Measurements from ENCODE around the gene NDP.

Gene NDP

DNA sequence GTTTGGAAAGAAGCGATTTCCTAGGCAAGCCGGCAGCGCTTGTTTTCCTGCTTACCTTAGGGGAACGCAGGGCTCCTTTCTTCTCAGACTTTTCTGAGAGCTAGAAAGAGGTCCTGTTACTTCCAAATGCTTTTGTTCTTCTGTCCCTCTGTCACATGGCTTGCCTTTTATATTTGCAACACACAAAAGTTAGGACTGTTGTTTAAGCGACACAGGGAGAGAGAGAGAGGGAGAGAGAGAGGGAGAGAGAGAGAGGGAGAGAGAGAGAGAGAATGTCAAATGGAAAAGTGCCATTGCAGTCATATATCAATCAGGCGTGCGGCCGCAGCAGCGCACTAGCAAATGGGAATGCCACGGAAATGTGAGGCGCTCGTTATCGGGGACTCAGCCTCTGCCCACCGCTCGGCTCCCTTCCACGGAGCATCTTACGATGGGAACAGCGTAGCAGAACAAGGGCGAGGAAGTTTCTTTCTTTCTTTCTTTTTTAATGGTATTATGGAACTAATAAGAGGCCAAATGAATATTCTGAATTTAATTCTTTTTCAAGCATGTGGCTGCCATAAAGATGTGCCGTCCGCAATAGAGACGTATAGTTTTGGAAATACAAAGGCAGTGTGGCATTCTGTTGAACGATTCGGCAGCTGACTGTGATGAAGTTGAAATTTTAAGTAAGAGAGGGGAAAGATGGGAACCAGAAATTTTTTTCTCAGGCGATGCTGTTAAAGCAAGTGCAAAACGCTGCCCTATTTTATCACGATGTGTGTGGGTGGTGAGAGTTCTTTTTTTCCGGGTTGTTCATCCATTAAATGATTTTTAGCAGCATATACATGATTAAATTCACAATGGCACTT lies at the start of gene NDP:
Gene NDP, minus strand, starts transcription at position 142 of the 851 bp plus-strand sequence. CDS start 14,745 bp downstream, outside the sequence.
- no peak for DNase-seq

DNA sequence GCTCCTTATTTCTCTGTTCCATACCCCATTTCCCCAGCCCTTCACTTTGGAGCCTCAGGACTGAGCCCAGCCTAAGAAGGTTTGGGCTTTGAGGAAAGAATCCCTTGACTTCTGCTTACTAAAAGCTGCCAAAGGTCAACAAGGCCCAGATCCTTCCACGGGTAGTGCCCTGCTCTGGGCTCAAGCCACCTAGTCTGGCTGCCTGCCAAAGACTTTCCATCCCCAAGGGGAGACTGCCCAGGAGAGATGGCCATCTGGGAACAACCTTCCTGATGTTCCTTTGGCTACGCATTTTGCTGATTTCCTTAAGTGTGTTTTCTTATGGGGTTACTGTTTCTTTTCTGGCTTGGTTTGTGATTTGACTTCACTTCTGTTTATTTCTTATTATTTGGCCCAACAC lies 49.8 kb upstream of the NDP start:
- DNase-seq: no peak

DNA sequence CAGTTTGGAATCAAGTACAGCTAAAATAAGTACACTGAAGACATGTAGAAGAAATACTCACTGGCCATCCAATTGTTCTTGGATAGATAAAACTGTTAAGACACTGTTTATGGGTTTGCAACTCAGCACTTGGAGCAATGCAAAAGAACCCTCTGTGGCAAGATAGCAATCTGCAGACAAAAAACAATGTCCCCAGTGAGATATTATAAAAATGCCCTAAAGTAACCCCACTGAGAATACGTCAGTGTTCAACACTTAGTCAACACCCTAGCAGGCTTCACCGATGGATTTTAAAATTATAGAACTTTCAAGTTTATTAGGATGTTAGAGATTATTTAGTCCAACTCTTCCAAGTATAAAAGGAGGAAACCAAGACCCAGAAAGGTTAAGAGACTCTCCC lies 47.5 kb upstream of the NDP start:
- DNase-seq: no peak

GRCh38 chrX:44019911-44020310 lies 46.7 kb upstream of the NDP start:
- DNase-seq: no peak

DNA sequence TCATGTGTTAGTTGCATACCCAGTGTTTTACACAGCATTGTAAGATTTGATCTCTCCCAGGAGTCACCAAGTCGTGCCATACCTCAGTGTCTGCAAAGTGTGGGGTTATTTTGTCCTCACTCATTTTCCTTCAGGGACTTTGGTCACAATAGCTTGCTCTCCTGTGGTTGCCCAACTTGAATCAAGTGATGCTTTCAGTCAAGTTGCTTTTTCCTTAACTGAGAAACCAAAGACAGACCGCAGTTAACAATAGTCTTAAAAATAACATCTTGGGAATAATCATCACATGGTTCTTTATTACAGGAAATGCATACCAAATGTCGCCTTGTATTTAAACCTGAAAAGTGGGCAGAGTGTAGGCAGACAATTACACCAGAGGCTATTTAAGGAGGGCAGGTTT lies 44.5 kb upstream of the NDP start:
- no peak for DNase-seq

- no peak for DNase-seq
Measured at GRCh38 chrX:44016906-44017305, 43.7 kb upstream of the NDP start.

DNA sequence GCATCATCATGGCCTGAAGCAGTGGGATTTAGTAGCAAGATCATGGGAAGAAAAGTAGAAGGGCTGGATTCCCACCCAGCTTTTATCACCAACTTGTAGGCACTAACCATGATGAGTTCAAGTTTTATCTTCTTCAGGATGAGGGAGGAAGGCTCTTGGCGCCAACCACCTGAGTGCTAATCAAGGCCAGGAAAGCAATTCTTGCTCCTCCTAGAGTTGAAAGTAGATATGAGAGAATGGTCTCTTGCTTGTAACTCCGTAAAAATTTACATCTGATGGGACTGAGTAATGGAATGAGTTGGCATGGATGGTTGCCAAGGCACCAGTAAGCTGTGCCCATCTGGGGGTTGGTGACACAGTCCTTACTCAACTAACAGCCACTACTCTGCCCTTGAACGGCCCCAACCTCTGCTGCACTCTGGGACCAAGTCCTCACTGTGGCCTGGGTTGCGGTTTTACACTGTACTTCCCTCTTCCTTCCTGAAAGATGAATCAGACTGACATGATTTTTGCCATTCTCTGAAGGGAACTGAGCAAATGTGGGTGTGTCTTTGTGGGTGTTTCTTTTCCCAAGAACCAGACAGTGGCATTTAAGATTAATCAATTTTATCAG lies 39.4 kb upstream of the NDP start:
- DNase-seq: peak; percentile 74

- DNase-seq: no peak
Measured at GRCh38 chrX:44011506-44011905, 38.3 kb upstream of the NDP start.

DNA sequence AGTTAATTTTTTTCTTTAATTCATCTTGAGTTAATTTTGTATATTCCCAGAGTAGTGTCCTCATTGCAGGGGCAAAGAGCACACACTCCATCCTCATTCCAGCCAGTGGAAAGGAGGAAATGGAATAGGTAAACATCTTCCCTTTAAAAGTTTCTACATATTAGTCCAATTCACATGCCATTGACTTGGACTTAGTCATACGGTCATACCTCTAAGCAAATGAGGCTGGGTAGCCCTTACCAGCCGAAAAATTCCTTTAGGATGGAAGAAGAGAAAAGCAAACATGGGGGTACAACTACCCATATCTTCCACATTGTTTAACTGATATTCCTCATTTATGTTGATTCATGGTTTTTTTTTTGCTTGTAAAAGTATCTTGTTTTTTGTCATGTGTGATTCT lies 37.4 kb upstream of the NDP start:
- no peak for DNase-seq

DNA sequence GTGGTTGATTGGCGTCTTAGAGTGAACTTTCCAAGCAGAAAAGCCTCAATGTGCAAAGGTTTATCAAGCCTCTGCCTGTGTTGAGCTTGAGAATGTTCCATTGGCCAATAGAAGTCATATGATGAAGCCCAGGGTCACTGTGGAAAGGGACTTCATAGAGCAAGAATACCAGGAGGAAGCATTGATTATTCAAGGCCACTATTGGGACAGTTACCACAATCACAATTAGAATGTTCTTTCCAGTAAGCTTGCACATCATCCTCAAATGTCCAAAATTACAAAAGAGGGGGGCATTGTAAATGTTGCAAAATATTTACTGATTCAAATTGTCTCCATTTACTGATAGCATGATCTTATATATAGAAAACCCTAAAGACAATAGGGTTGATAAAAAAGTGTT lies 32.9 kb upstream of the NDP start:
- DNase-seq: no peak

DNA sequence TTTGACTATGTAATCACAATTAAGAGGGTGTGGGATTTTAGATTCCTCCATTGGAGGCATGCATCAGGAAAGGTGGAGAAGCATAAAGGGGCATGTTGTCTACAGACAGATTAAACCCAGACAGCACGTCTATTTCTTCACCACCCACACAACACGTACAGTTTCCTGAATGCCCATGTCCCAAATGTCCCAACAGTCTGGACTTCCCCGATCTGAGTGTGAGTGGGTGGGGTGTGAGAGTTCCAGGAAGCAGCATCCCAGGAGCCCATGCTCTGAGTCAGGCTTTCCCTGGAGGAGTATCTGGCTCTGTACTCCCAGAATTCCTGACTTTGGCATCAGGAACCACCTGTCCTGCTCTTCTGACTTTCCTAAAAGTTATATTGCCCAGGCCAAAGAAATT lies 30.8 kb upstream of the NDP start:
- DNase-seq: no peak

DNA sequence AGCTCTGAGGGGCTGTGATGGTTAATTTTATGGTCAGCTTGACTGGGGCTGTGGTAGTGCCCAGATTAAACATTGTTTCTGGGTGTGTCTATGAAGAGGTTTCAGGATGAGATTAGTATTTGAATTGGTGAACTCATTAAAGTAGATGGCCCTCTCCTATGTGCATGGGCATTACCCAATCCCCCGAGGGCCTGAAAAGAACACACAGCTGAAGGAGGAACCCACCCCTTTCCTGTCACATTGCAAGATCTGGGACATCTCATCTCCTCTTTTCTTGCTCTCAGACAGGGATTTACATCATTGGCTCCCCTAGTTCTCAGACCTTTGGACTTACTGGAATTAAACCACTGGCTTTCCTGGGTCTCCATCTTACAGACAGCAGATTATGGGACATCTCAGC lies 29.4 kb upstream of the NDP start:
- no peak for DNase-seq

DNA sequence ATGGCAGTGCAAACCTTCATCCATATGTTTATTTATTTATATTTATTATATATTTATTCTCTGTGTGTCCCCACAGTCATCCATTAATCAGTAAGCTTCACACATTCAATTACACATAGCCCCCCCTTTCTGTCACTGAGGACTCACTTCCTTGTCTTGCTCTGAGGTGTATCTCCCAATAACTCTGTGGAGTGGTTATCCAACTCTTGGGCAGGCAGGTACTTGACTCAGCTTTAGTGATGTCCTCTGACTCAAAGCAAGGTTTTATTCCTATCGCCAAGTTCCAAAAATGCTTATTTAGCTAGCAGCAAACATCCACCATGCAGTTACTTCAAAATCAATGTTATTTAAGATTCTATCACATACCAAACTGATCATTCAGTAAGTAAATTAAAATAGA lies 25.2 kb upstream of the NDP start:
- no peak for DNase-seq

DNA sequence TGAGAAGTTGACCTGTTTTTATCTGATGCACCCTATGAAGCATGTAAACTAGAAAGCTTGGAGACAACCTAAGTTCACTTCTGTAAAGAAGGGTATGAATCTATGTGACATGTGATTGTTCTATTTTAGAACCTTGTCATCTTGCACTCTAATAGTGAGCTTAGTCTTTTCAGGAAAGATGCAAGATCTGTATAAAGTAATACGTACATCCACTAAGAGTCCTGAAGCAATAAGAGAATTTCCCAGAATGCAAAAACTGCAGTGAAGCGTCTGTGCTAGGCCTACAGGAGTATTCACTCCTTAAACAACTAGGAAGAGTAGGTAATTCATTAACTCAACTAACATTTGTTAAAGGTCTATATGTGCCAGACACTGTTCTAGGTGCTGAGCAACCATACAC lies 23.3 kb upstream of the NDP start:
- DNase-seq: no peak

- DNase-seq: no peak
Measured at GRCh38 chrX:43986083-43986482, 12.9 kb upstream of the NDP start.

- DNase-seq: no peak
Measured at GRCh38 chrX:43985511-43985910, 12.3 kb upstream of the NDP start.

DNA sequence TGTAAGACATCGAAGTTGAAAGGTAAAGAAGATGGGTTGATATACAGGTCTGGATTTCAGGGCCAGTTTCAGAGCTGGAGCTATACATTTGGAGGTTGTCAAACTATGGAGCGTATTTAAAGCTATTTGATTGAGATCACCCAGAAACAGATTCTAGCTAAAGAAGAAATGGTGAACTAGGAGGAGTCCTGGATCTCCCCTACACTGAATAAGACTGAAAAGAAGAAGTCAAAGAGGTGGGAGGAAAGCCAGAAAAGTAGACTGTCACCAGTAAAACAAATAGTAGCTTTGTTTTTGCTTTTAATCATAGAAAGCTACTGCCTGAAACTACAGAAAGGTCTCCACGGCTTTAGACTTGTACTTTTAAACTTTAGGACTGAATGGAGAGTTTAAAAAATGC lies 5.0 kb upstream of the NDP start:
- DNase-seq: no peak

DNA sequence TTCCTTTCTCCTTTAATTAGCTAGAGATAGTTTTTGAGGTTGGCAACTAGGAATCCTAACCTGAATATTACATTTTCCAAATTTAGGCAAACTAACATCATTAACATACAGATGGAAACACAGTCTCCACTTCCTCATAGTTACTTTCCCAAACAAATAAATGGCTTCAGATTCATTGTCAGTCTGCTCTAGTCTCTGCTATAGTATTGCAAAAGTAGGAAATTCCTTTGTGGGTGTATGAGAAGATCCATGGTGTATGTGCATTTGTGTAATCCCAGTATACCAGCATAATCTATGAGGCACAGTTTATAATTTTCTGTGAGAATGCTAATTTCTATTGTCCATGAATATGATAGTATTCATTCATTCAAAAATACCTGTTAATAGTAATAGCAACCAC lies 3.0 kb upstream of the NDP start:
- DNase-seq: no peak

- no peak for DNase-seq
Measured at GRCh38 chrX:43975796-43976195, 2.6 kb upstream of the NDP start.

DNA sequence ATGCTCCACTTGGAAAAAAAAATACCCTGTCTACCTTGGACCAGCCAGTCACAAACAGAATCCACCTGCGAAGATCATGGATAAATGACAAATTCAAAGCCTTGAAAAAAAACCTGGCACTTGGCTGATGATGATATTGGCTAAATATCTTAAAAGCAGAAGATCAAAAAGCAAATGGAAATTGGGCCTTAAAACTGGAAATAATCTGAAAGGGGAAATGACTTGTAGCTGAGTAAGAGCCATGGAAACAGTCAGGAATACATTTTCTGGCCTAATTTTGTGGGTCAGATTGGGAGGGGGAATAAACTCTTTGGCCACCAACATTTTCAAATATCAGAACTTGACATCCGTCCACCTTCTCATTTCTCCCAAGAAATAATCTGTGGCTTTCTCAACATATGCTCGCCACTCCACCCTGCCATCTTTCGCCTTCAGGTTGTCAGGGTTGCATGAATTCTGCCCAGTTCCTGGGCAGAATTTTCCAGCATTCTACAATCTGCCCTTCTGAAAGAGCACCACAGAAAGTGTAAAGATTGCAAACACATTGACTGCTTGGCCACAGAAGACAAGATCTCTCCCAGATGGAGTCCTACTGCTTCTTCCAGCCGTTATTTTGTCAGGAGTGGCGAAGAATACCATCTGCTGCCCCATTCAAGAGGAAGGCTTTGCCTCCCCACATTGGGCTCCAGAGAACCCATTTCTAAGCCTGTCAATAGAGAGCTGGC lies 1.7 kb upstream of the NDP start:
- no peak for DNase-seq

GRCh38 chrX:43974100-43974475 lies 898 bp upstream of the NDP start:
- no peak for DNase-seq

GRCh38 chrX:43971966-43972961 lies 926 bp downstream of the NDP start:
- no peak for DNase-seq

DNA sequence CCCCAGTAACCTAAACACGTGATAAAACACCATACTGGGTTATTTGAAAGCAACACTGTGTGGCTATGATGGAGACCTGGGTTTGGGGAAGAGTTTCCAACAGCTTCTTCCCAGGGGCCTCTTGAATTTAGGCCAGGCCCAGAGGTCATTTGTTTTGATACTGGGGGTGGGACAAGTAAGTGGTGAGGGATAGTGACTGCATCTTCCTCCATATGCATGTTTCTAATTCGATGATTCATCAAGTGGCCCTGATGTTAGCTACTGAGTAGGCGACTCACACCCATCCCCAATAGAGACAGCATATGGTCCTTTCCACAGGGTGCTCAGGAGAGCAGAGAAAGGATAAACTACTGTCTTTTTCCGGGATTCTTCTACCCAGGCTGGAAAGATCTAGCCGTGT lies 2.7 kb downstream of the NDP start:
- no peak for DNase-seq

All from CD4-positive, alpha-beta T cell treated with Interleukin-15 for 1 hour (primary cell).